Immature natural killer cell (primary cell): Measurements from ENCODE around the gene PRTG. TPM values are rescaled to one million over a fixed set of nuclear protein-coding genes. Genes with fewer than 3 reads are reported as not detected.
"Not testable (repeated sequence)": the region's sequence is repeated elsewhere in the genome, so short reads cannot be mapped to it uniquely, and the experiment has no call there.

Experiments used
- DNase-seq, 3 donors: peaks; one replicate each; pipeline ENCODE4 v3.0.0; 2022; ENCODE audit warnings: mixed read lengths in 1 of 3
- H3K27ac Mint-ChIP-seq, 6 donors: one replicate each; pipeline ENCODE4 v1.8.0; 2020; ENCODE audit warnings: mixed read lengths in 6 of 6, mild to moderate bottlenecking in 5 of 6, inconsistent platforms in 4 of 6, moderate library complexity in 3 of 6
- H3K27me3 Mint-ChIP-seq, 3 donors: one replicate each; pipeline ENCODE4 v1.8.0; 2020 to 2021; ENCODE audit warnings: low read depth in 3 of 3, mild to moderate bottlenecking in 3 of 3, mixed read lengths in 3 of 3, moderate library complexity in 3 of 3, inconsistent platforms in 1 of 3
- H3K36me3 Mint-ChIP-seq, 3 donors: one replicate each; pipeline ENCODE4 v1.8.0; 2020; ENCODE audit warnings: mixed read lengths in 3 of 3, inconsistent platforms in 2 of 3, mild to moderate bottlenecking in 2 of 3
- H3K4me1 Mint-ChIP-seq, 2 donors: one replicate each; pipeline ENCODE4 v1.8.0; 2020; ENCODE audit warnings: inconsistent platforms in 2 of 2, mild to moderate bottlenecking in 2 of 2, mixed read lengths in 2 of 2, moderate library complexity in 1 of 2
- H3K4me3 Mint-ChIP-seq, 5 donors: one replicate each; pipeline ENCODE4 v1.8.0; 2020; ENCODE audit warnings: mild to moderate bottlenecking in 5 of 5, mixed read lengths in 5 of 5, inconsistent platforms in 3 of 5, moderate library complexity in 3 of 5
- H3K9me3 Mint-ChIP-seq, 6 donors: one replicate each; pipeline ENCODE4 v1.8.0; 2020; ENCODE audit warnings: mild to moderate bottlenecking in 6 of 6, mixed read lengths in 6 of 6, inconsistent platforms in 4 of 6, moderate library complexity in 3 of 6
- polyA plus RNA-seq, 3 donors: library from polyadenylated mRNA; unstranded; fragments of 300-500 nt; fragmentation: Illumina TruSeq; gene quantifications; one replicate each; pipeline ENCODE4 v1.2.3, GENCODE V29; 2021

PRTG gene
- polyA plus RNA-seq = not detected

GRCh38 chr15:55742927-55743728 lies at the start of gene PRTG:
Gene PRTG (minus strand): TSS chr15:55743152. CDS start chr15:55742931, 221 bp downstream.
- peak within 1 kb of the TSS in 3 of 5 donors; percentile 47 to 71 (median 59) for H3K4me3 Mint-ChIP-seq
- no peaks in the 10 kb centered on the region for H3K9me3 Mint-ChIP-seq
- no peak within 1 kb of the TSS for H3K27ac Mint-ChIP-seq
- H3K27me3 Mint-ChIP-seq = peaks cover 3 to 27% (median 10%) of the 10 kb centered on the region in 3 donors
- no peaks in the 10 kb centered on the region for H3K36me3 Mint-ChIP-seq
- H3K4me1 Mint-ChIP-seq = no peaks in the 10 kb centered on the region
- no peak for DNase-seq

GRCh38 chr15:55791551-55792400 lies 48.8 kb upstream of the PRTG start:
- no peak overlapping the region for H3K27ac Mint-ChIP-seq
- peaks cover 0 to 2% (median 0%) of the 10 kb centered on the region in 6 donors for H3K9me3 Mint-ChIP-seq
- H3K36me3 Mint-ChIP-seq = peaks cover 0 to 3% (median 0%) of the 10 kb centered on the region in 3 donors
- H3K4me1 Mint-ChIP-seq = no peaks in the 10 kb centered on the region
- no peak for DNase-seq
- peaks cover 1 to 7% (median 7%) of the 10 kb centered on the region in 3 donors for H3K27me3 Mint-ChIP-seq
- H3K4me3 Mint-ChIP-seq = no peak overlapping the region

DNA sequence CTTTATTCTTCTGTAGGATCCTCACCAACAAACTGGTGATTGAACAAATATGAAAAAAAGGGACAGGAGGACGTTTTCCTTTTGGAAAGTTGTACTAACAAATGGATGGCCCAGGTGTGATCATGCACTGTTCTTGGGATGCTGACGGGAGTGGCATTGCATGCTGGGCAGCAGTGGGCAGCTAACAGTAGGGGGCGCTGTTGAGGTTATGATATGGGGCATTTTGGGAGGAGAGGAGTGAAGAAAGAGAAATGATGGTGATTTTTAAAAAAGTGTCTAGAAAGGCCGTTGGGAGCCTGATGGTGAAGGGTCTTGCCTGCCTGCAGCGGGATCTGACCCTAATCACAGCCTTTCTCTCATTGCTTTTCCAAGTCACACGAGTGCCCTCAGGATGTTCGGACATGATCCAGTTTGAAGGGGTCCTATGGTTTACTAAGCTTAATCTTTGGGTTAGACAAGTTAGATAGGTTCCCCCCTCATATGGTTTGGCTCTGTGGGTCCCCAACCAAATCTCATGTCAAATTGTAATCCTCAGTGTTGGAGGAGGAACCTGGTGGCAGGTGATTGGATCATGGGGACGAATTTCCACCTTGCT lies 46.2 kb upstream of the PRTG start:
- no peaks in the 10 kb centered on the region for H3K4me1 Mint-ChIP-seq
- H3K4me3 Mint-ChIP-seq = no peak overlapping the region
- peaks cover 0 to 2% (median 0%) of the 10 kb centered on the region in 6 donors for H3K9me3 Mint-ChIP-seq
- peaks cover 1 to 7% (median 4%) of the 10 kb centered on the region in 3 donors for H3K27me3 Mint-ChIP-seq
- DNase-seq = peak in 1 of 3 donors; percentile 7
- H3K36me3 Mint-ChIP-seq = peaks cover 0 to 3% (median 0%) of the 10 kb centered on the region in 3 donors
- H3K27ac Mint-ChIP-seq = no peak overlapping the region

GRCh38 chr15:55786341-55786740 lies 43.4 kb upstream of the PRTG start:
- no peak for DNase-seq
- Mint-ChIP-seq H3K27me3 (peaks cover 3 to 4% (median 4%) of the 10 kb centered on the region in 3 donors), H3K4me1 (no peaks in the 10 kb centered on the region), H3K4me3 (no peak overlapping the region), H3K27ac (no peak overlapping the region), H3K9me3 (peaks cover 0 to 2% (median 0%) of the 10 kb centered on the region in 6 donors), H3K36me3 (peaks cover 0 to 3% (median 0%) of the 10 kb centered on the region in 3 donors)

DNA sequence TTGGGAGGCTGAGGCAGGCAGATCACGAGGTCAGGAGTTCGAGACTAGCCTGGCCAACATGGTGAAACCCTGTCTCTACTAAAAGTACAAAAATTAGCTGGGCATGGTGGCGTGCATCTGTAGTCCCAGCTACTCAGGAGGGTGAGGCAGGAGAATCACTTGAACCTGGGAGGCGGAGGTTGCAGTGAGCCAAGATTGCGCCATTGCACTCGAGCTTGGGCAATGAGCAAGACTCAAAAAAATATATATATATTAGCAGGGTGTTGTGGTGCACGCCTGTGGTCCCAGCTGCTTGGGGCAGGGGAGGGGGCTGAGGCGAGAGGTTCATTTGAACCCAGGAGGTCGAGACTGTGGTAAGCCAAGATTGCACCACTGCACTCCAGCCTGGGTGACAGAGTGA lies 42.6 kb upstream of the PRTG start:
- not testable (repeated sequence) for H3K4me1 Mint-ChIP-seq, H3K27ac Mint-ChIP-seq, H3K9me3 Mint-ChIP-seq, H3K4me3 Mint-ChIP-seq, H3K36me3 Mint-ChIP-seq, H3K27me3 Mint-ChIP-seq, DNase-seq

GRCh38 chr15:55784286-55784685 lies 41.3 kb upstream of the PRTG start:
- no peak overlapping the region for H3K4me3 Mint-ChIP-seq
- no peaks in the 10 kb centered on the region for H3K36me3 Mint-ChIP-seq
- H3K27ac Mint-ChIP-seq = no peak overlapping the region
- H3K9me3 Mint-ChIP-seq = no peaks in the 10 kb centered on the region
- H3K27me3 Mint-ChIP-seq = peaks cover 2 to 7% (median 3%) of the 10 kb centered on the region in 3 donors
- no peak for DNase-seq
- H3K4me1 Mint-ChIP-seq = no peaks in the 10 kb centered on the region

DNA sequence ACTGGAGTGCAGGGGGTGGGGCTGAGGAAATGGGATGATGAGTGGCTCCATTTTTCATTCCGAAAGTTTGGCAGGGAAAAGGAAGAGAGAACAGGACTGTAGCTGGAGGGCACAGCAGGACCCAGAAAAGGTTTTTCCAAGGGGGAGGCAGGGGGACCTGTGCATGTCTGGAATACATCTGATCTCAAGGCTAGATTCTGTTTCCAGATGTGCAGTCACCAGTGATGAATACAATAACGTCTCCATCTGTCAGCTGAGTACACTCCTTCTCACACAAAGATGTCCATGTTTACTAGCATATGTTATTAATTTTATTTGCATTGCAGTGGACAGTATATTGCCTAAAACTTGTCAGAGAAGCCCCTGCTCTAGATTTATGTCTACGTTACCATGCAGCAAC lies 39.9 kb upstream of the PRTG start:
- no peak for DNase-seq
- no peaks in the 10 kb centered on the region for H3K4me1 Mint-ChIP-seq
- H3K4me3 Mint-ChIP-seq = no peak overlapping the region
- no peaks in the 10 kb centered on the region for H3K36me3 Mint-ChIP-seq
- H3K9me3 Mint-ChIP-seq = no peaks in the 10 kb centered on the region
- H3K27me3 Mint-ChIP-seq = peaks cover 0 to 8% (median 7%) of the 10 kb centered on the region in 3 donors
- no peak overlapping the region for H3K27ac Mint-ChIP-seq

- no peak overlapping the region for H3K27ac Mint-ChIP-seq
- H3K36me3 Mint-ChIP-seq = no peaks in the 10 kb centered on the region
- H3K4me1 Mint-ChIP-seq = no peaks in the 10 kb centered on the region
- peaks cover 3 to 8% (median 7%) of the 10 kb centered on the region in 3 donors for H3K27me3 Mint-ChIP-seq
- H3K4me3 Mint-ChIP-seq = no peak overlapping the region
- no peaks in the 10 kb centered on the region for H3K9me3 Mint-ChIP-seq
- no peak for DNase-seq
Measured at GRCh38 chr15:55780292-55780691, 37.3 kb upstream of the PRTG start.

DNA sequence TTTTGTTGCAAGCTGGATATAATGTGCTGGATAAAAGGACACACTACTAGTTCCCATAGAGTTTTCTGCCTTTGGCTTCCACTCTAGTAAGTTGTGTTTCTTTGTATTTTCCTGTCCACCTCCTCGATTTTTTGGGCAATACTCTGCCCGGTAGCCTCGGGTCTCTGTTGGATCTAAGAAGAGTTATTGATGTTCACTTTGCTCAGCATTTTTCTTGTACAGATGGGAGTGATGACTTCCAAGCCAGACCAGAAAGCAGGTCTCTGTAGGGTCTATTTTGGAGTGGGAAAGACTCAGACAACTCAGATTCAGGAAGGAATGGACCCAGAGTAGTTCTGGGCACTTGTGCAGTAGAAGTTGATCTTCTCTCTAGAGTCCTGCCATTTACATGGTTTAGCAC lies 36.0 kb upstream of the PRTG start:
- Mint-ChIP-seq H3K9me3 (no peaks in the 10 kb centered on the region), H3K4me1 (no peaks in the 10 kb centered on the region), H3K4me3 (no peak overlapping the region), H3K27ac (no peak overlapping the region), H3K36me3 (no peaks in the 10 kb centered on the region), H3K27me3 (peaks cover 3 to 9% (median 6%) of the 10 kb centered on the region in 3 donors)
- no peak for DNase-seq

DNA sequence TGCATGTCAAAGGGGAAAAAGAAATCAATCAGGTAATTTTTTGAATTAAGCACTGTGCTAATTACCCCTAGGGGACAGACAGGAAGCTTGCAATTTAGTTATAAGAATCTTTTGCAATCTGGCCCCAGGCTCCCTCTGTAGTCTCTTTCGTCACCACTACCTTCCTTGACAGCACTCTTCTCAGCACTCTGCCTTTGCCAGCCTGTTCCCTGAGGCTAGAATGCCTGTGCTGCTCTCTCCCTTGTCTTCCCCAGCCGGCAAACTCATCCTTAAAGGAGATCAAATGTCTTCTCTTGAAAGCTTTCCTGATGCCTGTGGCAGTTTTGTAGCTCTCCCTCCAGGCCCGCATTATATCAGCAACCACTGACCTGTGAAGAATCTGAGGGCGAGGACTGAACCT lies 32.4 kb upstream of the PRTG start:
- H3K36me3 Mint-ChIP-seq = no peaks in the 10 kb centered on the region
- DNase-seq = no peak
- peaks cover 3 to 10% (median 5%) of the 10 kb centered on the region in 3 donors for H3K27me3 Mint-ChIP-seq
- H3K4me3 Mint-ChIP-seq = no peak overlapping the region
- H3K4me1 Mint-ChIP-seq = no peaks in the 10 kb centered on the region
- no peak overlapping the region for H3K27ac Mint-ChIP-seq
- H3K9me3 Mint-ChIP-seq = no peaks in the 10 kb centered on the region

- H3K9me3 Mint-ChIP-seq = no peaks in the 10 kb centered on the region
- no peak overlapping the region for H3K4me3 Mint-ChIP-seq
- no peaks in the 10 kb centered on the region for H3K36me3 Mint-ChIP-seq
- H3K27me3 Mint-ChIP-seq = peaks cover 3 to 10% (median 3%) of the 10 kb centered on the region in 3 donors
- no peaks in the 10 kb centered on the region for H3K4me1 Mint-ChIP-seq
- H3K27ac Mint-ChIP-seq = no peak overlapping the region
- DNase-seq = peak in 1 of 3 donors; percentile 3
Measured at GRCh38 chr15:55774113-55774970, 31.4 kb upstream of the PRTG start.

DNA sequence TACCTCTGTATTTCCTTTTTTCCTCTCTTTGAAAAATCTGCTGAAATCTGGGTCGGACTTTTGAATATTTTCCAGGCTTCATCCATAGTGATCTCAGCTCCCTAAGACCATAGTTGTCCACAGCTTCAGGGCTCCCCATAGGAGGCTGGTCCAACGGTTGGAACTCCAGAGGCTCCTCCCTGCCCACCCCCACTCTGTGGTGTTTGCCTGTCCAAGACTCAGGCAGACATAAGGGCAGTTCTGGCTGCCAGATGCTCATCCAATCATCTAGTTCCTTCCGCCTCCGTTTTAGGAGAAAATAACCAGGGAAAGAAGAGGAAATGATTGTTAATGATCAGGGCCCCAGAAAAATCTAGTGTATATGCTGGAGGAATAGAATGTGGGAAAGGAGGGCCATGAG lies 27.9 kb upstream of the PRTG start:
- no peak overlapping the region for H3K27ac Mint-ChIP-seq
- no peaks in the 10 kb centered on the region for H3K9me3 Mint-ChIP-seq
- H3K4me1 Mint-ChIP-seq = peaks cover 9 to 13% of the 10 kb centered on the region in 2 donors
- H3K36me3 Mint-ChIP-seq = no peaks in the 10 kb centered on the region
- H3K27me3 Mint-ChIP-seq = peaks cover 0 to 5% (median 4%) of the 10 kb centered on the region in 3 donors
- no peak overlapping the region for H3K4me3 Mint-ChIP-seq
- DNase-seq = no peak

GRCh38 chr15:55770261-55770660 lies 27.3 kb upstream of the PRTG start:
- Mint-ChIP-seq H3K36me3 (no peaks in the 10 kb centered on the region), H3K27me3 (peaks cover 0 to 5% (median 4%) of the 10 kb centered on the region in 3 donors), H3K4me1 (peaks cover 9 to 13% of the 10 kb centered on the region in 2 donors), H3K9me3 (no peaks in the 10 kb centered on the region), H3K27ac (no peak overlapping the region), H3K4me3 (no peak overlapping the region)
- DNase-seq = no peak
